Right ventricle myocardium inferior (tissue), 1 donor: ENCODE results near the gene PPP1R12C. TPM values are rescaled to one million over a fixed set of nuclear protein-coding genes. Genes with fewer than 3 reads are reported as not detected.

Experiments used
- ATAC-seq: fragments of 200-7000 bp; cut with Tn5 transposase; one replicate; pipeline ENCODE4 v1.9.1; 2020; ENCODE audit warnings: mild to moderate bottlenecking, moderate library complexity
- DNase-seq: peaks from one replicate; pipeline ENCODE4 v3.0.0; 2021; ENCODE audit errors: missing footprints
- intact Hi-C: fragments of 100-400 bp; cut with DNase I; formaldehyde crosslinking; loops from one replicate; pipeline ENCODE4 v1.11.0; 2022
- microRNA-seq: library from miRNA; unstranded; fragments of <30 nt; microRNA quantifications from one replicate; pipeline ENCODE4 v1.2.0, GENCODE V29; 2020
- total RNA-seq: library from RNA; stranded (reverse); fragmentation: NEBNext Ultra II Directional; extraction: Animal tissue kit (Norgen Biotek cat#: 25700); gene quantifications from one replicate; pipeline ENCODE4 v1.2.1, GENCODE V29; 2021
- donor health status: DM: no; HTN: yes; CAD: no; lungs with severe emphysema.

PPP1R12C gene
- total RNA-seq, 1 donor from 2014 or later = 140 TPM

- DNase-seq (no peak), ATAC-seq (no peak)
- intact Hi-C loops = no loop called here
These were observed 75.7 kb downstream of the PPP1R12C start for GRCh38 chr19:55041627-55042343.

DNA sequence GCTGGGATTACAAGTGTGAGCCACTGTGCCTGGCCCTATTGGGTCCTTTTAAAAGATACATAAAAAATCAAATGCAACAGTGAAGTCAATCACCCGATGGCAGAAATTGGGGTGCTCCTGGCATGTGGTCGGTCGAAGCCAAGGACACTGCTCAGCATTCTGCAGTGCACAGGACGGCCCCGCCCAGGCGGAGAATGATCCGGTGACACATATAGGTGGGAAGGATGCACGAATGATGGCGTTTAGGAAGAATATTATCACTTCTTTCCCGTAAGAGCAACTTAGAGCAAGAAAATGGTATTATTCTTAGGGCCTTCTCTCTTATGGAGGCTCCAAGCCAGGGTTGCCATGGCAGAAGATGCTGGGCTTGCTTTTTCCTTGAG lies 76.2 kb downstream of the PPP1R12C start:
- intact Hi-C loops = no loop called here
- ATAC-seq (no peak), DNase-seq (no peak)

Small RNA genes within 50 kb of the gene (microRNA-seq; reads per million reads assigned to microRNA genes)
- gene MIR7975 = not detected

Other genes starting within 250 kb of the PPP1R12C start
- 0.27 TPM for gene FCAR, start 243.4 kb downstream of the PPP1R12C start, total RNA-seq
- gene NCR1, start 211.5 kb downstream of the PPP1R12C start, total RNA-seq = not detected
- gene NLRP7, start 170.1 kb downstream of the PPP1R12C start, total RNA-seq = not detected
- 0.89 TPM for gene NLRP2, start 151.3 kb downstream of the PPP1R12C start, total RNA-seq
- 0.49 TPM for gene GP6, start 79.4 kb downstream of the PPP1R12C start, total RNA-seq
- gene RDH13, start 54.5 kb downstream of the PPP1R12C start, total RNA-seq = 47.8 TPM
- gene EPS8L1, start 41.8 kb downstream of the PPP1R12C start, total RNA-seq = 1.9 TPM
- 66.0 TPM for gene TNNT1, start 31.6 kb upstream of the PPP1R12C start, total RNA-seq
- gene TNNI3, start 40.1 kb upstream of the PPP1R12C start, total RNA-seq = 4,708 TPM
- 0.73 TPM for gene DNAAF3, start 49.0 kb upstream of the PPP1R12C start, total RNA-seq
- not detected for gene SYT5, start 62.7 kb upstream of the PPP1R12C start, total RNA-seq
- 0.87 TPM for gene PTPRH, start 91.9 kb upstream of the PPP1R12C start, total RNA-seq
- 1.6 TPM for gene TMEM86B, start 111.1 kb upstream of the PPP1R12C start, total RNA-seq
- 39.5 TPM for gene PPP6R1, start 141.4 kb upstream of the PPP1R12C start, total RNA-seq
- gene HSPBP1, start 162.5 kb upstream of the PPP1R12C start, total RNA-seq = 30.2 TPM
- 2.4 TPM for gene BRSK1, start 166.4 kb upstream of the PPP1R12C start, total RNA-seq
- gene TMEM150B, start 207.7 kb upstream of the PPP1R12C start, total RNA-seq = 1.2 TPM
- gene KMT5C, start 222.2 kb upstream of the PPP1R12C start, total RNA-seq = 6.2 TPM
- not detected for gene COX6B2, start 237.1 kb upstream of the PPP1R12C start, total RNA-seq
- gene GARIN5B, start 245.6 kb upstream of the PPP1R12C start, total RNA-seq = not detected